HepG2 (cell line): ENCODE results near the gene IL13. TPM values are rescaled to one million over a fixed set of nuclear protein-coding genes. Genes with fewer than 3 reads are reported as not detected.

ENCODE experiments used
- ATAC-seq: fragments of 200-7000 bp; cut with Tn5 transposase; 3 replicates; pipeline ENCODE4 v1.9.1; 2020; ENCODE audit warnings: mild to moderate bottlenecking, moderate library complexity
- BruUV-seq: library from RNA; stranded (reverse); fragments of 400-500 nt; replicated peaks from 2 replicates; lab custom pipeline; 2021; lab: Mats Ljungman, UMichigan
- CTCF ChIA-PET: fragments of 300-600 bp; formaldehyde crosslinking; extraction: SDS; loops from one replicate; lab custom pipeline; 2021; ENCODE audit warnings: low total read pairs, inconsistent platforms, low intra/inter-chr PET ratio; lab: Yijun Ruan, JAX
- POLR2A ChIA-PET: fragments of 350-600 bp; sonication (Branson Sonifier 250); formaldehyde crosslinking; loops from one replicate; lab custom pipeline; 2020; ENCODE audit warnings: antibody characterized with exemption, inconsistent platforms; lab: Yijun Ruan, JAX
- DNase-seq: peaks from one replicate; pipeline ENCODE4 v3.0.0-alpha.2; 2015; ENCODE audit warnings: low spot score
- FAIRE-seq: peaks from 3 replicates; lab custom pipeline; 2011; peaks lifted over from hg19 to GRCh38; lab: Jason Lieb, UNC
- H2AFZ ChIP-seq: one replicate; pipeline ENCODE4 v1.6.1; 2011; ENCODE audit warnings: low read length, inconsistent platforms
- H3K27ac ChIP-seq: fragments of 300-600 bp; 3 replicates; pipeline ENCODE4 v1.8.0; 2011; ENCODE audit warnings: mixed run types, mild to moderate bottlenecking, mixed read lengths, low read length, inconsistent platforms; ENCODE audit not compliant: insufficient read depth; ENCODE audit errors: extremely low read length
- H3K27me3 ChIP-seq, 2 experiments: fragments of 200-600 bp in 1 of 2; 2 replicates in 1 of 2; 3 replicates in 1 of 2; pipeline versions ENCODE4 v1.6.0 to v1.8.0; 2011; ENCODE audit warnings: low read length in 2 of 2, mild to moderate bottlenecking in 2 of 2, moderate library complexity in 2 of 2, inconsistent platforms in 1 of 2; ENCODE audit not compliant: insufficient read depth in 2 of 2, control insufficient read depth in 1 of 2
- H3K36me3 ChIP-seq, 2 experiments: fragments of 200-600 bp in 1 of 2; replicated peaks in 1 of 2; 2 replicates in 1 of 2; 3 replicates in 1 of 2; pipeline versions ENCODE4 v1.5.1 to v1.8.0; 2011; ENCODE audit warnings: low read length in 2 of 2, inconsistent platforms in 1 of 2; ENCODE audit not compliant: insufficient read depth in 2 of 2, control insufficient read depth in 1 of 2
- H3K4me1 ChIP-seq: 2 replicates; pipeline ENCODE4 v1.5.1; 2012; ENCODE audit warnings: low read length, inconsistent platforms; ENCODE audit not compliant: insufficient read depth
- H3K4me2 ChIP-seq: 2 replicates; pipeline ENCODE4 v1.6.0; 2011; ENCODE audit warnings: low read depth, low read length, inconsistent platforms
- H3K4me3 ChIP-seq, 3 experiments: fragments of 200-600 bp in 1 of 3; sonication (generic), shearing (Covaris generic) in 1 of 3; replicated peaks in 1 of 3; 2 replicates each; pipeline ENCODE4 v1.5.1; 2011 to 2016; ENCODE audit warnings: low read length in 3 of 3, inconsistent platforms in 2 of 3, low read depth in 2 of 3, mild to moderate bottlenecking in 2 of 3, control low read depth in 1 of 3, mixed read lengths in 1 of 3; ENCODE audit not compliant: insufficient read depth in 1 of 3
- H3K79me2 ChIP-seq: one replicate; pipeline ENCODE4 v1.6.1; 2011; ENCODE audit warnings: low read length, inconsistent platforms; ENCODE audit not compliant: insufficient read depth
- H3K9ac ChIP-seq: 2 replicates; pipeline ENCODE4 v1.6.0; 2011; ENCODE audit warnings: mild to moderate bottlenecking, low read depth, low read length, inconsistent platforms; ENCODE audit not compliant: insufficient read depth
- H3K9me3 ChIP-seq: 2 replicates; pipeline ENCODE4 v1.5.1; 2012; ENCODE audit warnings: mild to moderate bottlenecking, low read length
- H4K20me1 ChIP-seq: 2 replicates; pipeline ENCODE4 v1.6.0; 2011; ENCODE audit warnings: inconsistent platforms, mild to moderate bottlenecking, low read length, moderate library complexity; ENCODE audit not compliant: insufficient read depth
- ADNP ChIP-seq: sonication (generic); formaldehyde crosslinking; IDR thresholded peaks from 2 replicates; pipeline ENCODE4 v1.4.0; 2020; ENCODE audit warnings: missing genetic modification reagents
- E2F1 ChIP-seq: sonication (generic); formaldehyde crosslinking; IDR thresholded peaks from 2 replicates; pipeline ENCODE4 v1.5.0; 2020; ENCODE audit warnings: missing genetic modification reagents
- EEA1 ChIP-seq: sonication (generic); formaldehyde crosslinking; IDR thresholded peaks from 2 replicates; pipeline ENCODE4 v1.5.1; 2020; ENCODE audit warnings: mild to moderate bottlenecking, missing genetic modification reagents, borderline replicate concordance
- HIVEP1 ChIP-seq: sonication (generic); formaldehyde crosslinking; IDR thresholded peaks from 2 replicates; pipeline ENCODE4 v1.4.0; 2020; ENCODE audit warnings: mild to moderate bottlenecking, missing genetic modification reagents
- HMG20A ChIP-seq: IDR thresholded peaks from 2 replicates; pipeline ENCODE4 v1.6.1; 2016; ENCODE audit warnings: borderline replicate concordance
- MEF2D ChIP-seq: sonication (generic); formaldehyde crosslinking; IDR thresholded peaks from 2 replicates; pipeline ENCODE4 v1.5.1; 2020; ENCODE audit warnings: mild to moderate bottlenecking, missing genetic modification reagents
- NR2F2 ChIP-seq: IDR thresholded peaks from 2 replicates; pipeline ENCODE4 v1.6.1; 2012; ENCODE audit warnings: low read depth, inconsistent platforms, borderline replicate concordance
- PBX3 ChIP-seq: sonication (generic); formaldehyde crosslinking; IDR thresholded peaks from 2 replicates; pipeline ENCODE4 v1.8.1; 2023; ENCODE audit warnings: missing genetic modification reagents, inconsistent platforms, borderline replicate concordance
- SATB2 ChIP-seq: sonication (generic); formaldehyde crosslinking; IDR thresholded peaks from 2 replicates; pipeline ENCODE4 v1.5.0; 2020; ENCODE audit warnings: missing genetic modification reagents
- UBTF ChIP-seq: sonication (generic); formaldehyde crosslinking; IDR thresholded peaks from 2 replicates; pipeline ENCODE4 v1.4.0; 2020; ENCODE audit warnings: mild to moderate bottlenecking, missing genetic modification reagents
- ZNF329 ChIP-seq: sonication (generic); formaldehyde crosslinking; IDR thresholded peaks from 2 replicates; pipeline ENCODE4 v1.9.0; 2021; ENCODE audit warnings: low read depth, mild to moderate bottlenecking, missing genetic modification reagents
- ZSCAN20 ChIP-seq: sonication (generic); formaldehyde crosslinking; IDR thresholded peaks from 2 replicates; pipeline ENCODE4 v1.4.0; 2020; ENCODE audit warnings: missing genetic modification reagents, mild to moderate bottlenecking, borderline replicate concordance
- WGBS: methylation state at CpG from one replicate; pipeline ENCODE4 v1.1.6; 2017; ENCODE audit warnings: low lambda C conversion rate; 5-methylcytosine and 5-hydroxymethylcytosine counted together
- in situ Hi-C: cut with HindIII; loops from 2 replicates; pipeline ENCODE4 v1.10.0; 2017; ENCODE audit warnings: low pct_unique_long_range_greater_than_20kb; ENCODE audit not compliant: extremely low pct_ligation_motif_present
- intact Hi-C: fragments of 100-400 bp; cut with micrococcal nuclease; formaldehyde crosslinking; loops from one replicate; pipeline ENCODE4 v1.10.0; 2022; ENCODE audit not compliant: unreplicated experiment
- polyA plus RNA-seq, 8 experiments: library from polyadenylated mRNA; depleted of rRNA in 3 of 8; stranded (reverse) in 7 of 8; unstranded in 1 of 8; fragments of >200 nt; fragmentation: Illumina TruSeq in 4 of 8; extraction: Trizol in 4 of 8; gene quantifications; 2 replicates each; pipeline versions ENCODE4 v1.2.1 to v1.2.3, GENCODE V29; 2011 to 2016; ENCODE audit warnings: low read depth in 4 of 8, missing spikeins in 1 of 8, mixed read lengths in 1 of 8; ENCODE audit not compliant: insufficient read depth in 1 of 8
- total RNA-seq, 5 experiments: library from RNA; depleted of rRNA; stranded (reverse); fragments of >200 nt; fragmentation: Illumina TruSeq; extraction: Trizol; gene quantifications; 2 replicates each; pipeline ENCODE4 v1.2.3, GENCODE V29; 2016; ENCODE audit warnings: low read depth in 1 of 5

The IL13 gene
- total and polyA plus RNA-seq, 2 of the 13 experiments (the other 11 are each of a cell fraction or from before 2014, with no cell fraction given): 0.05 TPM; not detected in 1

GRCh38 chr5:132612846-132613245 is 45.1 kb upstream of the IL13 start:
- in situ Hi-C loops: no loop called here
- CTCF ChIA-PET: no interaction called here
- POLR2A ChIA-PET: no interaction called here
- Histone ChIP-seq H3K9me3 (no peaks in the 10 kb centered on the region), H4K20me1 (peaks cover 4% of the 10 kb centered on the region; the same call in 1 of the 2 replicates), H3K4me2 (no peak overlapping the region), H3K79me2 (no peaks in the 10 kb centered on the region), H3K27ac (no peak overlapping the region), H3K27me3 (no peaks in the 10 kb centered on the region), H3K4me1 (no peaks in the 10 kb centered on the region), H3K36me3 (peaks cover 1 to 36% of the 10 kb centered on the region in 2 experiments; a peak in 3 of 5 replicates), H3K4me3 (no peak overlapping the region), H3K9ac (no peak overlapping the region), H2AFZ (no peak overlapping the region)
- FAIRE-seq (no peak), ATAC-seq (peak; percentile 64), DNase-seq (no peak)
- 90% methylated on average over 1 of the region's 1 CpG for WGBS
- TF ChIP-seq ZSCAN20 (CRISPR knock-in tag) (no peak), EEA1 (CRISPR knock-in tag) (no peak), SATB2 (CRISPR knock-in tag) (no peak), HIVEP1 (CRISPR knock-in tag) (no peak), PBX3 (CRISPR knock-in tag) (no peak), HMG20A (CRISPR knock-in tag) (no peak), ZNF329 (CRISPR knock-in tag) (no peak), ADNP (CRISPR knock-in tag) (no peak), E2F1 (CRISPR knock-in tag) (no peak), NR2F2 (no peak), MEF2D (no peak), UBTF (CRISPR knock-in tag) (no peak)
- no TSS peak for BruUV-seq
- intact Hi-C loops: loop anchor here (10.0 kb wide), 1 partner anchor 62 kb away; the partner anchor contains the start of gene IL4
